ENCODE measurements around the gene CAMKK2.

GRCh38 chr12:121345151-121345815 lies 48.8 kb upstream of the CAMKK2 start:
- TF ChIP-seq EZH2 (IDR thresholded peaks at IDR 0.05; ENCODE audit: insufficient read depth, poor library complexity, severe bottlenecking) (no peak), EZH2phosphoT487 (IDR thresholded peaks at IDR 0.05; ENCODE audit: insufficient read depth, low read depth) (no peak)
